A549 (cell line): ENCODE measurements around the gene FAM78A. TPM values are rescaled to one million over a fixed set of nuclear protein-coding genes. Genes with fewer than 3 reads are reported as not detected.

Experiments
- ATAC-seq, 2 experiments: fragments of 200-7000 bp in 1 of 2; fragments of >200 bp in 1 of 2; cut with Nextera tagmentation in 1 of 2; cut with Tn5 transposase in 1 of 2; 3 replicates each; pipeline versions ENCODE4 v1.8.0 to v1.9.1; 2018 to 2020; ENCODE audit warnings: mild to moderate bottlenecking in 1 of 2, moderate library complexity in 1 of 2
- CTCF ChIA-PET: fragments of 300-600 bp; sonication (Branson Sonifier 250); formaldehyde crosslinking; extraction: SDS; loops from one replicate; lab custom pipeline; 2021; ENCODE audit warnings: antibody characterized with exemption, inconsistent platforms; lab: Yijun Ruan, JAX
- POLR2A ChIA-PET: fragments of 350-600 bp; formaldehyde crosslinking; extraction: SDS; loops from one replicate; lab custom pipeline; 2021; ENCODE audit warnings: antibody characterized with exemption, inconsistent platforms; lab: Yijun Ruan, JAX
- DNase-seq, 2 experiments: peaks; one replicate each; pipeline versions ENCODE4 v3.0.0 to v3.0.0-alpha.2; 2011 to 2016; ENCODE audit warnings: low read depth in 1 of 2, low spot score in 1 of 2
- FAIRE-seq: peaks from 2 replicates; lab custom pipeline; 2011; peaks lifted over from hg19 to GRCh38; lab: Jason Lieb, UNC
- H3K27ac ChIP-seq, 2 experiments: fragments of >200 bp; sonication (Bioruptor Twin); formaldehyde crosslinking; 3 replicates each; pipeline ENCODE4 v1.5.1; 2016 to 2017
- H3K4me1 ChIP-seq: fragments of >200 bp; sonication (Bioruptor Twin); formaldehyde crosslinking; 3 replicates; pipeline ENCODE4 v1.6.1; 2016
- H3K4me2 ChIP-seq: fragments of >200 bp; sonication (Bioruptor Twin); formaldehyde crosslinking; 3 replicates; pipeline ENCODE4 v1.6.1; 2016
- H3K4me3 ChIP-seq: fragments of >200 bp; sonication (Bioruptor Twin); formaldehyde crosslinking; 3 replicates; pipeline ENCODE4 v1.5.1; 2016
- H3K9me3 ChIP-seq: fragments of >200 bp; sonication (Bioruptor Twin); formaldehyde crosslinking; 3 replicates; pipeline ENCODE4 v1.6.1; 2016
- HEYL ChIP-seq: fragments of 250-450 bp; sonication (Bioruptor Pico); IDR thresholded peaks from 2 replicates; pipeline ENCODE4 v1.8.0; 2021; ENCODE audit warnings: mild to moderate bottlenecking, moderate library complexity
- HOXB5 ChIP-seq: fragments of 250-450 bp; sonication (Bioruptor Pico); IDR thresholded peaks from 2 replicates; pipeline ENCODE4 v1.5.0; 2020; ENCODE audit warnings: mild to moderate bottlenecking, moderate library complexity
- KDM1A ChIP-seq: fragments of 200-600 bp; sonication (generic); IDR thresholded peaks from 2 replicates; pipeline ENCODE4 v1.6.1; 2016; ENCODE audit warnings: low read depth, mild to moderate bottlenecking
- MAZ ChIP-seq: fragments of 150-350 bp; IDR thresholded peaks from 2 replicates; pipeline ENCODE4 v1.6.1; 2014; ENCODE audit warnings: antibody characterized with exemption, low read depth, low read length, borderline replicate concordance
- NR3C1 ChIP-seq: fragments of >200 bp; sonication (Bioruptor Twin); formaldehyde crosslinking; IDR thresholded peaks from 3 replicates; pipeline ENCODE4 v1.6.1; 2017
- POLR2AphosphoS2 ChIP-seq: conservative IDR thresholded peaks from 2 replicates; pipeline ENCODE4 v1.6.1; 2012; ENCODE audit warnings: low read length, improper control_type of control experiment, inconsistent platforms
- TFCP2L1 ChIP-seq: fragments of 250-450 bp; sonication (Bioruptor Pico); IDR thresholded peaks from 2 replicates; pipeline ENCODE4 v1.5.0; 2021; ENCODE audit warnings: mild to moderate bottlenecking
- ZFP36 ChIP-seq: fragments of 450-650 bp; IDR thresholded peaks from 2 replicates; pipeline ENCODE4 v1.6.1; 2014; ENCODE audit warnings: borderline replicate concordance; ENCODE audit not compliant: partially characterized antibody
- WGBS: methylation state at CpG from one replicate; pipeline ENCODE4 v1.1.6; 2017; ENCODE audit errors: missing lambda C conversion rate; 5-methylcytosine and 5-hydroxymethylcytosine counted together
- polyA plus RNA-seq, 4 experiments: library from polyadenylated mRNA; depleted of rRNA in 3 of 4; stranded (reverse); fragments of >200 nt; fragmentation: RNase III in 1 of 4; extraction: RNeasy Plus Mini Kit Qiagen cat#74134 plus additional on column Dnase treatment in 1 of 4; gene quantifications; 2 replicates in 3 of 4; 3 replicates in 1 of 4; pipeline ENCODE4 v1.2.3, GENCODE V29; 2011 to 2017
- TF ChIP-seq, protein P1 (sequence below): fragments of 250-450 bp; sonication (Bioruptor Pico); IDR thresholded peaks from 2 replicates; pipeline ENCODE4 v1.5.0; 2021; ENCODE audit warnings: mild to moderate bottlenecking, moderate library complexity, borderline replicate concordance
- TF ChIP-seq, protein P2 (sequence below): fragments of 450-650 bp; IDR thresholded peaks from 2 replicates; pipeline ENCODE4 v1.6.1; 2014; ENCODE audit warnings: antibody characterized with exemption
- TF ChIP-seq, protein P3 (sequence below): IDR thresholded peaks from 2 replicates; pipeline ENCODE4 v1.6.1; 2012; ENCODE audit warnings: low read depth, borderline replicate concordance
- TF ChIP-seq, protein P4 (sequence below): fragments of >200 bp; sonication (Bioruptor Twin); formaldehyde crosslinking; IDR thresholded peaks from 3 replicates; pipeline ENCODE4 v1.6.1; 2016
- TF ChIP-seq, protein P5 (sequence below): fragments of 200-600 bp; sonication (generic); IDR thresholded peaks from 2 replicates; pipeline ENCODE4 v1.6.1; 2016; ENCODE audit warnings: antibody characterized with exemption, mild to moderate bottlenecking, moderate library complexity

Gene FAM78A
- polyA plus RNA-seq, 2 of the 4 experiments (the other 2 are of a cell fraction), result 0.44 to 0.50 TPM

DNA sequence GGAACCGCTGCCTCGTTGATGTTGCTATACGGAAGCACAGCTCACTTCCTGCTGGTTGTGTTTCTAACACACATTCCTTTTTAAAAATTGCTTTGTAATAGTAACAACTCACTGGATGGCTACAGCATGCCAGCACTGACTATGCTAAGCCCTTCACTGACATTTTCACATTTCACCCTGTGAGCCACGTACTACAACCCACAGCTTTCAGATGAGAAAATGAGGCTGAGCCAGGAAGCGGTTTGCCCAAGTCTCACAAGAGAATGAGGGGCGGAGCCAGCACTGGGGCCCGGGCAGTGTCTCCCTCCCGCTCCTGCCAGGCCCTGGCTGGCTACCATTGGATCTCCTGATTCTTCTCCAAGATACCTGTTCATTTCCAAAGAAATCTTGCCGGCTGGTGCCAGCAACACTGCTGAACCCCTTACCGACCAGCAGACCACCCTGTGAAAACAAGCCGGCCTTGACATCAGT lies 38.3 kb downstream of the FAM78A start (continued):
- TF ChIP-seq, protein P1, sequence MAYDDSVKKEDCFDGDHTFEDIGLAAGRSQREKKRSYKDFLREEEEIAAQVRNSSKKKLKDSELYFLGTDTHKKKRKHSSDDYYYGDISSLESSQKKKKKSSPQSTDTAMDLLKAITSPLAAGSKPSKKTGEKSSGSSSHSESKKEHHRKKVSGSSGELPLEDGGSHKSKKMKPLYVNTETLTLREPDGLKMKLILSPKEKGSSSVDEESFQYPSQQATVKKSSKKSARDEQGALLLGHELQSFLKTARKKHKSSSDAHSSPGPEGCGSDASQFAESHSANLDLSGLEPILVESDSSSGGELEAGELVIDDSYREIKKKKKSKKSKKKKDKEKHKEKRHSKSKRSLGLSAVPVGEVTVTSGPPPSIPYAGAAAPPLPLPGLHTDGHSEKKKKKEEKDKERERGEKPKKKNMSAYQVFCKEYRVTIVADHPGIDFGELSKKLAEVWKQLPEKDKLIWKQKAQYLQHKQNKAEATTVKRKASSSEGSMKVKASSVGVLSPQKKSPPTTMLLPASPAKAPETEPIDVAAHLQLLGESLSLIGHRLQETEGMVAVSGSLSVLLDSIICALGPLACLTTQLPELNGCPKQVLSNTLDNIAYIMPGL (CRISPR knock-in tag), result no peak
- TF ChIP-seq, protein P2, sequence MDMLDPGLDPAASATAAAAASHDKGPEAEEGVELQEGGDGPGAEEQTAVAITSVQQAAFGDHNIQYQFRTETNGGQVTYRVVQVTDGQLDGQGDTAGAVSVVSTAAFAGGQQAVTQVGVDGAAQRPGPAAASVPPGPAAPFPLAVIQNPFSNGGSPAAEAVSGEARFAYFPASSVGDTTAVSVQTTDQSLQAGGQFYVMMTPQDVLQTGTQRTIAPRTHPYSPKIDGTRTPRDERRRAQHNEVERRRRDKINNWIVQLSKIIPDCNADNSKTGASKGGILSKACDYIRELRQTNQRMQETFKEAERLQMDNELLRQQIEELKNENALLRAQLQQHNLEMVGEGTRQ, result no peak
- no peak for TF ChIP-seq KDM1A

DNA sequence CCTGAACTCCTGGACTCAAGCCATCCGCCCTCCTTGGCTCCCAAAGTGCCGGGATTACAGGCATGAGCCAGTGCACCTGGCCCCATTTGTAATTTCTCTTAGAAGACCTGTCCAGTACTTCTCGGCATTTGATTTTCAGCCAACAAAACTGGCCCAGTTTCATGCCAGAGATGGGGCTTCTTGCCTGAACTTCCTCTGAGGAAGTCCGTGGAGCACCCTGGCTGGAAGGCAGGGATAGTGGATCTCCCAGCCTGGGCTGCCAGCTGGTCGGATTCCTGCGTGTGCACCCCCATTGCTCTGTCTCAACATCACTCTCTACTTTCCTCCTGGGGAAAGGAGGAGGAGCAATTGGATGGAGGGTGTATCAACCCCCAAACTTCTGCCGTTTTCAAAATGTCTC lies 39.0 kb downstream of the FAM78A start:
- no peak overlapping the region for H3K4me2 ChIP-seq
- ATAC-seq (no peak), DNase-seq (no peak)
- no peaks in the 10 kb centered on the region for H3K9me3 ChIP-seq
- TF ChIP-seq HOXB5 (CRISPR knock-in tag) (no peak), NR3C1 (no peak), HEYL (CRISPR knock-in tag) (no peak), ZFP36 (no peak), POLR2AphosphoS2 (no peak), MAZ (no peak), TFCP2L1 (CRISPR knock-in tag) (no peak)
- TF ChIP-seq, protein P3, sequence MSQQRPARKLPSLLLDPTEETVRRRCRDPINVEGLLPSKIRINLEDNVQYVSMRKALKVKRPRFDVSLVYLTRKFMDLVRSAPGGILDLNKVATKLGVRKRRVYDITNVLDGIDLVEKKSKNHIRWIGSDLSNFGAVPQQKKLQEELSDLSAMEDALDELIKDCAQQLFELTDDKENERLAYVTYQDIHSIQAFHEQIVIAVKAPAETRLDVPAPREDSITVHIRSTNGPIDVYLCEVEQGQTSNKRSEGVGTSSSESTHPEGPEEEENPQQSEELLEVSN, result no peak
- TF ChIP-seq, protein P4, sequence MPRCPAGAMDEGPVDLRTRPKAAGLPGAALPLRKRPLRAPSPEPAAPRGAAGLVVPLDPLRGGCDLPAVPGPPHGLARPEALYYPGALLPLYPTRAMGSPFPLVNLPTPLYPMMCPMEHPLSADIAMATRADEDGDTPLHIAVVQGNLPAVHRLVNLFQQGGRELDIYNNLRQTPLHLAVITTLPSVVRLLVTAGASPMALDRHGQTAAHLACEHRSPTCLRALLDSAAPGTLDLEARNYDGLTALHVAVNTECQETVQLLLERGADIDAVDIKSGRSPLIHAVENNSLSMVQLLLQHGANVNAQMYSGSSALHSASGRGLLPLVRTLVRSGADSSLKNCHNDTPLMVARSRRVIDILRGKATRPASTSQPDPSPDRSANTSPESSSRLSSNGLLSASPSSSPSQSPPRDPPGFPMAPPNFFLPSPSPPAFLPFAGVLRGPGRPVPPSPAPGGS, result no peak
- TF ChIP-seq, protein P1 (CRISPR knock-in tag), result no peak
- TF ChIP-seq, protein P5, sequence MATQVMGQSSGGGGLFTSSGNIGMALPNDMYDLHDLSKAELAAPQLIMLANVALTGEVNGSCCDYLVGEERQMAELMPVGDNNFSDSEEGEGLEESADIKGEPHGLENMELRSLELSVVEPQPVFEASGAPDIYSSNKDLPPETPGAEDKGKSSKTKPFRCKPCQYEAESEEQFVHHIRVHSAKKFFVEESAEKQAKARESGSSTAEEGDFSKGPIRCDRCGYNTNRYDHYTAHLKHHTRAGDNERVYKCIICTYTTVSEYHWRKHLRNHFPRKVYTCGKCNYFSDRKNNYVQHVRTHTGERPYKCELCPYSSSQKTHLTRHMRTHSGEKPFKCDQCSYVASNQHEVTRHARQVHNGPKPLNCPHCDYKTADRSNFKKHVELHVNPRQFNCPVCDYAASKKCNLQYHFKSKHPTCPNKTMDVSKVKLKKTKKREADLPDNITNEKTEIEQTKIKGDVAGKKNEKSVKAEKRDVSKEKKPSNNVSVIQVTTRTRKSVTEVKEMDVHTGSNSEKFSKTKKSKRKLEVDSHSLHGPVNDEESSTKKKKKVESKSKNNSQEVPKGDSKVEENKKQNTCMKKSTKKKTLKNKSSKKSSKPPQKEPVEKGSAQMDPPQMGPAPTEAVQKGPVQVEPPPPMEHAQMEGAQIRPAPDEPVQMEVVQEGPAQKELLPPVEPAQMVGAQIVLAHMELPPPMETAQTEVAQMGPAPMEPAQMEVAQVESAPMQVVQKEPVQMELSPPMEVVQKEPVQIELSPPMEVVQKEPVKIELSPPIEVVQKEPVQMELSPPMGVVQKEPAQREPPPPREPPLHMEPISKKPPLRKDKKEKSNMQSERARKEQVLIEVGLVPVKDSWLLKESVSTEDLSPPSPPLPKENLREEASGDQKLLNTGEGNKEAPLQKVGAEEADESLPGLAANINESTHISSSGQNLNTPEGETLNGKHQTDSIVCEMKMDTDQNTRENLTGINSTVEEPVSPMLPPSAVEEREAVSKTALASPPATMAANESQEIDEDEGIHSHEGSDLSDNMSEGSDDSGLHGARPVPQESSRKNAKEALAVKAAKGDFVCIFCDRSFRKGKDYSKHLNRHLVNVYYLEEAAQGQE, result no peak
- TF ChIP-seq, all 56 proteins: peak for 0
- POLR2A ChIA-PET, result no interaction called here
- H3K27ac ChIP-seq, result no peak overlapping the region
- H3K4me1 ChIP-seq, result no peaks in the 10 kb centered on the region
- FAIRE-seq, result no peak
- CTCF ChIA-PET, result interaction anchor here (1.7 kb wide), 1 partner anchor 99 kb away, joined by 4 read pairs; no protein-coding TSS in a partner anchor
- 91% methylated on average over 7 of the region's 7 CpGs for WGBS
- H3K4me3 ChIP-seq, result no peak overlapping the region
